Karpas-422 (cell line): ENCODE measurements around the gene SLC35B1. TPM values are rescaled to one million over a fixed set of nuclear protein-coding genes. Genes with fewer than 3 reads are reported as not detected.

Source experiments
- DNase-seq: peaks from one replicate; pipeline ENCODE4 v3.0.0-alpha.2; 2015
- H2AFZ ChIP-seq: fragments of 200-600 bp; sonication (generic); 2 replicates; pipeline ENCODE4 v1.6.1; 2014; ENCODE audit warnings: antibody characterized with exemption, low read length, mixed read lengths
- H3K27ac ChIP-seq: fragments of 200-600 bp; sonication (generic); 2 replicates; pipeline ENCODE4 v1.5.1; 2014; ENCODE audit warnings: mild to moderate bottlenecking, low read length, moderate library complexity
- H3K27me3 ChIP-seq: fragments of 200-600 bp; sonication (generic); 2 replicates; pipeline ENCODE4 v1.6.1; 2014; ENCODE audit warnings: low read length, mixed read lengths
- H3K36me3 ChIP-seq: fragments of 200-600 bp; sonication (generic); 2 replicates; pipeline ENCODE4 v1.6.1; 2014; ENCODE audit warnings: low read length, mixed read lengths; ENCODE audit not compliant: insufficient read depth
- H3K4me1 ChIP-seq: fragments of 200-600 bp; sonication (generic); 2 replicates; pipeline ENCODE4 v1.6.1; 2014; ENCODE audit warnings: mild to moderate bottlenecking, low read length, mixed read lengths
- H3K4me2 ChIP-seq: fragments of 200-600 bp; sonication (generic); 2 replicates; pipeline ENCODE4 v1.6.1; 2014; ENCODE audit warnings: low read length, low read depth, mild to moderate bottlenecking; ENCODE audit not compliant: poor library complexity, severe bottlenecking
- H3K4me3 ChIP-seq: fragments of 200-600 bp; sonication (generic); 2 replicates; pipeline ENCODE4 v1.5.1; 2014; ENCODE audit warnings: mild to moderate bottlenecking, antibody characterized with exemption, low read length, mixed read lengths
- H3K79me2 ChIP-seq: fragments of 200-600 bp; sonication (generic); 2 replicates; pipeline ENCODE4 v1.6.1; 2014; ENCODE audit warnings: mild to moderate bottlenecking, low read length, mixed read lengths
- H3K9ac ChIP-seq: fragments of 200-600 bp; sonication (generic); 2 replicates; pipeline ENCODE4 v1.6.0; 2014; ENCODE audit warnings: low read length
- H3K9me2 ChIP-seq: fragments of 200-600 bp; sonication (generic), shearing (Covaris generic); replicated peaks from 2 replicates; pipeline ENCODE4 v1.6.0; 2014; ENCODE audit warnings: mild to moderate bottlenecking, low read length, moderate library complexity; ENCODE audit not compliant: insufficient read depth
- H3K9me3 ChIP-seq: fragments of 300-700, 200-600 bp; sonication (generic); 2 replicates; pipeline ENCODE4 v1.6.1; 2014; ENCODE audit warnings: low read length, mixed read lengths
- H4K20me1 ChIP-seq: fragments of 200-600 bp; sonication (generic); 2 replicates; pipeline ENCODE4 v1.6.1; 2014; ENCODE audit warnings: mild to moderate bottlenecking, antibody characterized with exemption, low read length, low read depth; ENCODE audit not compliant: insufficient read depth
- total RNA-seq: library from RNA; depleted of rRNA; stranded (reverse); fragments of >200 nt; shearing (Covaris generic); gene quantifications from 2 replicates; pipeline ENCODE4 v1.2.3, GENCODE V29; 2014; ENCODE audit warnings: low replicate concordance; rRNA removed

The SLC35B1 gene, protein sequence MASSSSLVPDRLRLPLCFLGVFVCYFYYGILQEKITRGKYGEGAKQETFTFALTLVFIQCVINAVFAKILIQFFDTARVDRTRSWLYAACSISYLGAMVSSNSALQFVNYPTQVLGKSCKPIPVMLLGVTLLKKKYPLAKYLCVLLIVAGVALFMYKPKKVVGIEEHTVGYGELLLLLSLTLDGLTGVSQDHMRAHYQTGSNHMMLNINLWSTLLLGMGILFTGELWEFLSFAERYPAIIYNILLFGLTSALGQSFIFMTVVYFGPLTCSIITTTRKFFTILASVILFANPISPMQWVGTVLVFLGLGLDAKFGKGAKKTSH
- 24.4 and 37.4 TPM in 2 replicates for total RNA-seq

DNA sequence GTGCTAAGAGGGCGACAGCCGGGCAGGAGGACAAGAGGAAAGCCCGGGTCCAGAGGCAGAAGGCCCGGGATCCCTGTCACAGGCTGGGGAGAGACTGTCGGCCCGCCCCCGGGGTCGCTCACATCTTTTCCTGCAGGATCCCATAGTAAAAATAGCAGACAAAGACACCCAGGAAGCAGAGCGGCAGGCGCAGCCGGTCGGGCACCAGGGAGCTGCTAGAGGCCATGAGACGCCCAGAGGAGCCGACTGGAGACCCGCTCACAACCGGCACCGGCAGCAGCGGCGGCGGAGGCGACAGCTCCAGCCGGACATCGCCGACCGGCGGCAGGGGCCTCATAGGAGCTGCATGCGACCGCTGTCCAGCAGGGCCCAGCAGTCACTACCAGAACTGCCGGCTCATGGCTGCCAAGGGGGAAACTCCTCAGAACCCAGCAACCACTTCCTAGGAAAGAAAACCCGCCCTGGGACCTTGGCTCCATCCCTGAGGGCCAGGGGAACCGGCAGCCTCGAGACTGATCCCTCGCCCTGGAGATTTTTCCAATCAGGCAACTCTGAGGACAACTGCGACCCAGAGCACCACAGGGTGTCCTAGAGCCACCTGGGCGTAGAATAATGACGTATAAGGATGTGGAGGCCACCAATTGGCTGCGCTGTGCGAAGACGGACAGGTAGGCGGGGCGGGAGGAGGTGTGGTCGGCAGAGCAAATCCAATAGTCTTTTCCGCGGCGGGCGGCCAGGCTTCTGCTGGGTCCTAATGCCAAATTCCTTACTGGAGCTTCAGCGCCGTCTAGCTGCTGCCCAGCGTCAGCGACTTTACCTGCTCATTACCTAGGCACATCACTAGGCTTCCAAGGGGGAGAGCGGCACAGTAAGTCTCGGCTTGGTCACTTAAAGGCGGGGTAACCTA lies at the start of gene SLC35B1:
Gene SLC35B1 (minus strand): TSS at position 357 of the 907 bp plus-strand sequence. CDS start 131 bp downstream, at position 226.
- H3K36me3 ChIP-seq, result peaks cover 23% of the 10 kb centered on the region; the same call in 1 of the 2 replicates
- DNase-seq, result peak; percentile 99

DNA sequence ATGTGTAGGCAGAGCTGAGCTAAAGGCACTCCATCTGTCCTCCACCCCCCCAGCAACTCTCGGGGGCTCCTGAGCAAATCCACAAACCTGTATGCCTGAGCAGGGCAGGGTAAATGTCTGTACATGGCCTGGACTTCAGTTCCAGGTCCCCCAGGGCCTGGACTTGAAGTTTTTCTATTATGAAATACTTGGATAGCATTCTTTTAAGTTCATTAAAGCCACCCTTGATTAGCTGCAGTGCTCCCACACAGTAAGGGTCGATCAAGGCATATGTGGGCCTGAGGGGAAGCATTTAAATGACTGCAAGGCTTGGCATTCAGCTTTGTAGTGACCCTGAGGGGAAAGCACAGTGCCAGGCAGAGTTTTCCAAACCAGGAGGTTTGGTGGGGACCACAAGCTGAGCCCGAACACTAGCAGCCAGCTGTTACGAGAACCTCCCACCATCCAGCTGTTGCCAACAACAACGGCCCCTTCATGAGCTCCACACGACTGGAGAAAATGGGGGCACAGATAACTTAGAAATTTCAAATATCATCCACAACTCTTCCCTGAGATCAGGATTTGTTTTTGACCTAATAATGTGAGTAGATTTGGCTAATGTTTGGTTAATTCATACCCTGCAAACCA lies 49.5 kb upstream of the SLC35B1 start:
- Histone ChIP-seq H3K4me2 (no peak overlapping the region), H3K36me3 (no peaks in the 10 kb centered on the region), H3K27ac (no peak overlapping the region), H3K4me1 (peaks cover 21% of the 10 kb centered on the region), H3K4me3 (no peak overlapping the region), H3K9ac (no peak overlapping the region), H3K9me3 (no peaks in the 10 kb centered on the region), H2AFZ (no peak overlapping the region), H3K27me3 (no peaks in the 10 kb centered on the region), H4K20me1 (no peaks in the 10 kb centered on the region), H3K9me2 (no peaks in the 10 kb centered on the region), H3K79me2 (no peaks in the 10 kb centered on the region)
- DNase-seq, result no peak

More for the DNA sequence above, at the start of gene SLC35B1:
- Histone ChIP-seq H3K79me2 (peaks cover 27% of the 10 kb centered on the region), H2AFZ (peak within 1 kb of the TSS; percentile 91), H3K4me2 (peak within 1 kb of the TSS; percentile 85), H3K9me3 (no peaks in the 10 kb centered on the region), H3K4me1 (peaks cover 19% of the 10 kb centered on the region), H3K27me3 (no peaks in the 10 kb centered on the region), H3K27ac (peak within 1 kb of the TSS; percentile 60), H3K9ac (peak within 1 kb of the TSS; percentile 95), H3K4me3 (peak within 1 kb of the TSS; percentile 97), H3K9me2 (no peaks in the 10 kb centered on the region), H4K20me1 (no peaks in the 10 kb centered on the region)

DNA sequence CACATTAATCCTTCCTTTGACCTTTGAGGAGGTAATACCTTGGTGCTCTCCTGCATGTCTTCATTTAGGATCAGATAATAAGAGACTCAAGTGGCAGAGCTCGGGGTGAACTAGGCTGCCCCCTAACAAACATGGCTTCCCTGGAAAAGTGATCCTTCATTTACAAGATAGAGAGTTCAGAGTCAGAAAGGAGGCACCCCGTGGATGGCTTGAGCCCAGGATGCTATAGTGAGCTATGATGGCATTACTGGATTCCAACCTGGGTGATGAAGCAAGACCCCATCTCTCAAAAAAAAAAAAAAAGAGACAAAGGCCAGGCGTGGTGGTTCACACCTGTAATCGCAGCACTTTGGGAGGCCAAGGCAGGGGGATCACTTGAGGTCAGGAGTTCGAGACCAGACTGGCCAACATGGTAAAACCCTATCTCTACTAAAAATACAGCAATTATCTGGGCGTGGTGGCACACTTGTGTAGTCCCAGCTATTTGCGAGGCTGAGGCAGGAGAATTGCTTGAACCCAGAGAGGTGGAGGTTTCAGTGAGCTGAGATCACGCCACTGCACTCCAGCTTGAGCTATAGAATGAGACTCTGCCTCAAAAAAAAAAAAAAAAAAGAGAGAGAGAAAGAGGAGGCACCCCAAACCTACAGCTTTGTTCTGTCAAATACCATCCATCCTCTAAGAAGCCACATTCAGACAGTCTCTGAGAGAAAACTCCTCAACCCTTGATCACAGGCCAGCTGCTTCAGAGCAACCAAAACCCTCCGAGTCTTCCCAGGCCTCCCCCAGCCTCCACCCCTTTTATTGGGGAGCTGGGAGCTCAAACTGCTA lies 48.8 kb upstream of the SLC35B1 start:
- no peaks in the 10 kb centered on the region for H3K9me3 ChIP-seq
- no peak overlapping the region for H3K4me2 ChIP-seq
- no peaks in the 10 kb centered on the region for H3K36me3 ChIP-seq
- no peaks in the 10 kb centered on the region for H3K79me2 ChIP-seq
- H3K4me3 ChIP-seq, result no peak overlapping the region
- DNase-seq, result no peak
- no peak overlapping the region for H2AFZ ChIP-seq
- H3K27me3 ChIP-seq, result no peaks in the 10 kb centered on the region
- H3K27ac ChIP-seq, result no peak overlapping the region
- H3K4me1 ChIP-seq, result peaks cover 21% of the 10 kb centered on the region
- H3K9me2 ChIP-seq, result no peaks in the 10 kb centered on the region
- no peaks in the 10 kb centered on the region for H4K20me1 ChIP-seq
- no peak overlapping the region for H3K9ac ChIP-seq

DNA sequence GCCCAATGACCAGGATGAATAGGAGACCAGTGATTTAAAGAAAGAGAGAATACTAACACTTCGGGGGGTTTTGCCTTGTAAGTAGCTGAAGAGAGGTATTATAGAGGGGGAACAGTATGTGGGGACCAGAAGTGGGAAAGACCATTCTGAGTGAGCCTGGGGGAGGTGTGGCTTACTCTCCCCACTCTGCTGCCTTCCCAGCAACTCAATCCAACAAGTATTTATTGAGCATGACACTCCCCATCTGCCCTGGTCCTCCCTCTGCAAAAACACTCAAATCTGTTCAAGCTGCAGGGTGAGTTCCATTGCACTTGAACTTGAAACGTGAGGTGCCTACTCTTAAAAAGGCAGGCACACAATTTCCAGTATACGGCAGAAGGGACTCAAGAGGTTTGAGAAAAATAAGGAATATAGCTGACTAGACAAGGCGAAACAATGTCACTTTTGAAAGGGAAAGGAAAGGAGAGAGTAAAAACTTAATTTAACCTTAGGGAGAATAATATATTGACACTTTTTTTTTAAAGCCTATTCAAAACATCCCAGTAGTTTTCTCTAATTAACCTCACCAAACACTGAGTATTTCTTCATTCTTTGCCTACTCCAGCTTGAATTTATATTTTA lies 48.0 kb upstream of the SLC35B1 start:
- Histone ChIP-seq H2AFZ (no peak overlapping the region), H3K9ac (no peak overlapping the region), H3K79me2 (no peaks in the 10 kb centered on the region), H3K4me2 (no peak overlapping the region), H3K4me1 (peaks cover 19% of the 10 kb centered on the region), H3K36me3 (no peaks in the 10 kb centered on the region), H4K20me1 (no peaks in the 10 kb centered on the region), H3K27ac (no peak overlapping the region), H3K9me3 (no peaks in the 10 kb centered on the region), H3K4me3 (no peak overlapping the region), H3K9me2 (no peaks in the 10 kb centered on the region), H3K27me3 (no peaks in the 10 kb centered on the region)
- no peak for DNase-seq

DNA sequence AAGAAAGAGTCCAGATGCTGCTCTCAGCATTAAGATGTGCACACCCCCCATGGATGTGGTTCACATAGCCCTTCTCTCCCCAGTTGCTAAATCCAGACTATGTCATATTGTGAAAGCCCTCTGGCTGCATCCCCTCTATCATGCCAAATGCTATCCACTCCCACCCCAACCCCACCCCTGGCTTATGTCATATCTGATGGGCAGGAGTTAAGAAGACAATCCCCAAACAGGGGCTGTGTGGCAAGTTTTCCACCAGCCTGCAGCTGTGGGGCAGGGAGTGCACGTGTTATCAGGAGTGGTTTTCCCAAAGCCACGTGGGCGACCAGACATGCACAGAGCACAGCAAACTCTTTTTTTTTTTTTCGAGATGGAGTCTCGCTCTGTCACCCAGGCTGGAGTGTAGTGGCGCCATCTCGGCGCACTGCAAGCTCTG lies 46.2 kb upstream of the SLC35B1 start:
- H3K79me2 ChIP-seq, result no peaks in the 10 kb centered on the region
- no peak overlapping the region for H3K27ac ChIP-seq
- no peaks in the 10 kb centered on the region for H3K36me3 ChIP-seq
- H3K9me2 ChIP-seq, result no peaks in the 10 kb centered on the region
- no peak overlapping the region for H3K4me3 ChIP-seq
- H3K9me3 ChIP-seq, result no peaks in the 10 kb centered on the region
- H2AFZ ChIP-seq, result no peak overlapping the region
- no peaks in the 10 kb centered on the region for H3K27me3 ChIP-seq
- peaks cover under 1% of the 10 kb centered on the region; the same call in 1 of the 2 replicates for H3K4me1 ChIP-seq
- no peak for DNase-seq
- H3K4me2 ChIP-seq, result no peak overlapping the region
- no peak overlapping the region for H3K9ac ChIP-seq
- no peaks in the 10 kb centered on the region for H4K20me1 ChIP-seq

DNA sequence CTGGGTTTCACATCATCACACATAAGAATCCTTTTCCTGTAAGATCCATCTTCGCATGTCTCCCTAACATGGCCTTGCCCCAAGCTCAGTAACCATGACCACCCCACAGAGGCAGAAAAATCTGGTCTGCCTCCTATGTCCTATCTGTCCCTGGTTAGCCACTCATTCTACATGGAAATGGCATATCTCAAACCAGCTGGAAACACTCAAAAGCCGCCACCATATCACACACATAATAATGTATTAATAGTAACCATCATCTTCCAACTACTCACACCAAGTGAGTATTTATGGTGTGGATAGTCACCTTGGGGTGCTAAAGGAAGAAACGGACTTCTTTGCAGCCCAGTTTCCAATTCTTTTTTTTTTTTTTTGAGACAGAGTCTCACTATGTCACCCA lies 44.7 kb upstream of the SLC35B1 start:
- no peak overlapping the region for H2AFZ ChIP-seq
- H3K27me3 ChIP-seq, result no peaks in the 10 kb centered on the region
- no peak overlapping the region for H3K4me2 ChIP-seq
- DNase-seq, result no peak
- H3K36me3 ChIP-seq, result no peaks in the 10 kb centered on the region
- H3K9me3 ChIP-seq, result no peaks in the 10 kb centered on the region
- no peak overlapping the region for H3K27ac ChIP-seq
- no peaks in the 10 kb centered on the region for H3K79me2 ChIP-seq
- H3K4me1 ChIP-seq, result no peaks in the 10 kb centered on the region
- no peaks in the 10 kb centered on the region for H3K9me2 ChIP-seq
- H4K20me1 ChIP-seq, result no peaks in the 10 kb centered on the region
- no peak overlapping the region for H3K9ac ChIP-seq
- no peak overlapping the region for H3K4me3 ChIP-seq

DNA sequence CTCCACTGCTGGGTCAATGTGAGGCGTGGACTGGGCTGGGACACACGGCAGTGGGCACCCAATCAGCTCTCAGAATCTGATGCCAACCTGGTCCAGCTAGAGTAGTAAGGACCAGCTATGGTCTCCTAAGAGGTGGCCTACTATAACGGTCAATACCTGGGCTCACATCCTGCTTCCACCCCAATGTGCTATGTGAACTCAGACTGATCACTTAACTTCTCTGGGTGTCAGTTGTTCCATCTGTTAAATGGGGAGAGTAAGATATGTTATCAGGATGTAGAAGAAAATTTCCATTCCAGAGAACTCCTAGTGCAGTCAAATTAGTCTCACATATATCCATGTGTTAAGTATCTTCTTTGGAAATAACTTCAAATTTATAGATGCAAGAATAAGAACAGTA lies 42.0 kb upstream of the SLC35B1 start:
- no peaks in the 10 kb centered on the region for H3K36me3 ChIP-seq
- no peak overlapping the region for H3K9ac ChIP-seq
- no peaks in the 10 kb centered on the region for H3K9me3 ChIP-seq
- no peaks in the 10 kb centered on the region for H3K27me3 ChIP-seq
- no peaks in the 10 kb centered on the region for H3K9me2 ChIP-seq
- DNase-seq, result no peak
- H3K4me1 ChIP-seq, result no peaks in the 10 kb centered on the region
- no peak overlapping the region for H3K27ac ChIP-seq
- H4K20me1 ChIP-seq, result no peaks in the 10 kb centered on the region
- no peak overlapping the region for H3K4me2 ChIP-seq
- H3K79me2 ChIP-seq, result no peaks in the 10 kb centered on the region
- no peak overlapping the region for H3K4me3 ChIP-seq
- H2AFZ ChIP-seq, result no peak overlapping the region
